Breast epithelium (tissue), 3 donors: Measurements from ENCODE around the gene ZFYVE19.

ENCODE experiments used
- POLR2A ChIP-seq: fragments of 450-650 bp; IDR thresholded peaks from one replicate; pipeline ENCODE4 v1.6.1; 2016; ENCODE audit warnings: antibody characterized with exemption, mild to moderate bottlenecking, moderate library complexity
- TF ChIP-seq, protein P1 (sequence below), 3 donors: fragments of 450-650 bp; IDR thresholded peaks; one replicate each; pipeline ENCODE4 v1.5.1; 2016 to 2017; ENCODE audit warnings: antibody characterized with exemption in 3 of 3, mild to moderate bottlenecking in 3 of 3, moderate library complexity in 3 of 3

DNA sequence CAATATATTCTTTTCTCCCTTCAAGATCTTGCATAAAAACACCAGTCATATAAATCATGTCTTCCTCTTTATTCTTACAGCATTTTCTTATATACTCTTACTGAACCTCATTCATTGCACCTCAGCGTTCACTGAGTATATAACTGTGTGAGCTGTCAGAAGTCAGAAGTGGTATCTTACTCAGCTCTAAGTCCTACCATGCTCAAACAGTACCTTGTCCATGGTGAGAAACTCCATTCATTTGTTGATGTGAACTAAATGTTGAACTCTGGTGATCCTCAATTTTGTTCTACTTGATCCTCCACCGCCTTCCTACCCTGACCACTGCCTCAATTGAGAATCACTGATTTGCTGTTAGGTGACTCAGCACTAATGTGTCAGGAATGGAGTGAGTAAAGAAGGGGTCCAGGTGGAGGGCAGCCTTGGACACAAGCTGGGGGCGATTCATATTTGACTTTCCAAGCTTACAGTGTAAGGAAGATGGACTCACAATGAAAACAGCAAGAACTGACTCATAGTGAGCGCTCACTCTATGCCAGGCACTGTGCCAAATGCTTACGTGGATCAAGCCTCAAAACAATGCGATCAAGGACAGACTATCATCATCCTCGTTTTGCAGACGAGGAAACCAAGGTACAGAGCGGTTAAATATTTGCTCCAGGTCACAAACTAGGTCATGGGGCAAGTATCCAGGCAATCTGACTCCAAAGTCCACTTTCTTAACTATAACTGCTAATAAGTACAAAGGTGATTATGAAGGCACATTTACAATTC, 13.5 kb upstream of the ZFYVE19 start:
- TF ChIP-seq, protein P1, sequence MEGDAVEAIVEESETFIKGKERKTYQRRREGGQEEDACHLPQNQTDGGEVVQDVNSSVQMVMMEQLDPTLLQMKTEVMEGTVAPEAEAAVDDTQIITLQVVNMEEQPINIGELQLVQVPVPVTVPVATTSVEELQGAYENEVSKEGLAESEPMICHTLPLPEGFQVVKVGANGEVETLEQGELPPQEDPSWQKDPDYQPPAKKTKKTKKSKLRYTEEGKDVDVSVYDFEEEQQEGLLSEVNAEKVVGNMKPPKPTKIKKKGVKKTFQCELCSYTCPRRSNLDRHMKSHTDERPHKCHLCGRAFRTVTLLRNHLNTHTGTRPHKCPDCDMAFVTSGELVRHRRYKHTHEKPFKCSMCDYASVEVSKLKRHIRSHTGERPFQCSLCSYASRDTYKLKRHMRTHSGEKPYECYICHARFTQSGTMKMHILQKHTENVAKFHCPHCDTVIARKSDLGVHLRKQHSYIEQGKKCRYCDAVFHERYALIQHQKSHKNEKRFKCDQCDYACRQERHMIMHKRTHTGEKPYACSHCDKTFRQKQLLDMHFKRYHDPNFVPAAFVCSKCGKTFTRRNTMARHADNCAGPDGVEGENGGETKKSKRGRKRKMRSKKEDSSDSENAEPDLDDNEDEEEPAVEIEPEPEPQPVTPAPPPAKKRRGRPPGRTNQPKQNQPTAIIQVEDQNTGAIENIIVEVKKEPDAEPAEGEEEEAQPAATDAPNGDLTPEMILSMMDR (IDR thresholded peaks at IDR 0.05): no peak
- TF ChIP-seq POLR2A: no peak
